ENCODE measurements around the gene CIB4.

Gene CIB4

GRCh38 chr2:26578113-26578458 lies 63.1 kb downstream of the CIB4 start:
- Histone ChIP-seq H3K4me1 (ENCODE audit: control insufficient read depth in 2 of 2, insufficient read depth in 2 of 2, low read length in 2 of 2) (no peaks in the 10 kb centered on the region), H3K27ac (ENCODE audit: low read depth in 2 of 2, low read length in 2 of 2) (no peak overlapping the region), H3K27me3 (ENCODE audit: control insufficient read depth in 2 of 2, insufficient read depth in 2 of 2, low read length in 2 of 2) (peaks cover 0 to under 1% of the 10 kb centered on the region in 2 donors), H3K9ac (ENCODE audit: low read depth in 1 of 2, low read length in 2 of 2) (no peak overlapping the region), H3K4me3 (ENCODE audit: low read length in 2 of 2) (no peak overlapping the region), H3K36me3 (ENCODE audit: control insufficient read depth in 2 of 2, insufficient read depth in 2 of 2, low read length in 2 of 2) (no peaks in the 10 kb centered on the region), H3K9me3 (ENCODE audit: control insufficient read depth in 2 of 2, low read length in 2 of 2) (no peaks in the 10 kb centered on the region)

GRCh38 chr2:26577442-26578112 lies 63.6 kb downstream of the CIB4 start:
- H3K9ac ChIP-seq (ENCODE audit: low read depth in 1 of 2, low read length in 2 of 2) = no peak overlapping the region
- H3K27ac ChIP-seq (ENCODE audit: low read depth in 2 of 2, low read length in 2 of 2) = no peak overlapping the region
- H3K4me1 ChIP-seq (ENCODE audit: control insufficient read depth in 2 of 2, insufficient read depth in 2 of 2, low read length in 2 of 2) = no peaks in the 10 kb centered on the region
- no peak overlapping the region for H3K4me3 ChIP-seq (ENCODE audit: low read length in 2 of 2)
- H3K27me3 ChIP-seq (ENCODE audit: control insufficient read depth in 2 of 2, insufficient read depth in 2 of 2, low read length in 2 of 2) = no peaks in the 10 kb centered on the region
- H3K9me3 ChIP-seq (ENCODE audit: control insufficient read depth in 2 of 2, low read length in 2 of 2) = no peaks in the 10 kb centered on the region
- no peaks in the 10 kb centered on the region for H3K36me3 ChIP-seq (ENCODE audit: control insufficient read depth in 2 of 2, insufficient read depth in 2 of 2, low read length in 2 of 2)

GRCh38 chr2:26576565-26577441 lies 64.4 kb downstream of the CIB4 start:
- no peak overlapping the region for H3K9ac ChIP-seq (ENCODE audit: low read depth in 1 of 2, low read length in 2 of 2)
- no peaks in the 10 kb centered on the region for H3K4me1 ChIP-seq (ENCODE audit: control insufficient read depth in 2 of 2, insufficient read depth in 2 of 2, low read length in 2 of 2)
- H3K36me3 ChIP-seq (ENCODE audit: control insufficient read depth in 2 of 2, insufficient read depth in 2 of 2, low read length in 2 of 2) = no peaks in the 10 kb centered on the region
- no peak overlapping the region for H3K27ac ChIP-seq (ENCODE audit: low read depth in 2 of 2, low read length in 2 of 2)
- no peaks in the 10 kb centered on the region for H3K9me3 ChIP-seq (ENCODE audit: control insufficient read depth in 2 of 2, low read length in 2 of 2)
- no peak overlapping the region for H3K4me3 ChIP-seq (ENCODE audit: low read length in 2 of 2)
- no peaks in the 10 kb centered on the region for H3K27me3 ChIP-seq (ENCODE audit: control insufficient read depth in 2 of 2, insufficient read depth in 2 of 2, low read length in 2 of 2)

GRCh38 chr2:26575836-26576564 lies 65.2 kb downstream of the CIB4 start:
- H3K9me3 ChIP-seq (ENCODE audit: control insufficient read depth in 2 of 2, low read length in 2 of 2) = no peaks in the 10 kb centered on the region
- no peaks in the 10 kb centered on the region for H3K36me3 ChIP-seq (ENCODE audit: control insufficient read depth in 2 of 2, insufficient read depth in 2 of 2, low read length in 2 of 2)
- H3K9ac ChIP-seq (ENCODE audit: low read depth in 1 of 2, low read length in 2 of 2) = no peak overlapping the region
- no peaks in the 10 kb centered on the region for H3K27me3 ChIP-seq (ENCODE audit: control insufficient read depth in 2 of 2, insufficient read depth in 2 of 2, low read length in 2 of 2)
- no peak overlapping the region for H3K4me3 ChIP-seq (ENCODE audit: low read length in 2 of 2)
- H3K4me1 ChIP-seq (ENCODE audit: control insufficient read depth in 2 of 2, insufficient read depth in 2 of 2, low read length in 2 of 2) = no peaks in the 10 kb centered on the region
- H3K27ac ChIP-seq (ENCODE audit: low read depth in 2 of 2, low read length in 2 of 2) = no peak overlapping the region

GRCh38 chr2:26574900-26575560 lies 66.1 kb downstream of the CIB4 start:
- H3K36me3 ChIP-seq (ENCODE audit: control insufficient read depth in 2 of 2, insufficient read depth in 2 of 2, low read length in 2 of 2) = no peaks in the 10 kb centered on the region
- no peaks in the 10 kb centered on the region for H3K9me3 ChIP-seq (ENCODE audit: control insufficient read depth in 2 of 2, low read length in 2 of 2)
- H3K4me3 ChIP-seq (ENCODE audit: low read length in 2 of 2) = no peak overlapping the region
- no peaks in the 10 kb centered on the region for H3K4me1 ChIP-seq (ENCODE audit: control insufficient read depth in 2 of 2, insufficient read depth in 2 of 2, low read length in 2 of 2)
- no peaks in the 10 kb centered on the region for H3K27me3 ChIP-seq (ENCODE audit: control insufficient read depth in 2 of 2, insufficient read depth in 2 of 2, low read length in 2 of 2)
- H3K27ac ChIP-seq (ENCODE audit: low read depth in 2 of 2, low read length in 2 of 2) = no peak overlapping the region
- H3K9ac ChIP-seq (ENCODE audit: low read depth in 1 of 2, low read length in 2 of 2) = no peak overlapping the region

- peaks cover 0 to under 1% of the 10 kb centered on the region in 2 donors for H3K27me3 ChIP-seq (ENCODE audit: control insufficient read depth in 2 of 2, insufficient read depth in 2 of 2, low read length in 2 of 2)
- no peak overlapping the region for H3K27ac ChIP-seq (ENCODE audit: low read depth in 2 of 2, low read length in 2 of 2)
- no peaks in the 10 kb centered on the region for H3K36me3 ChIP-seq (ENCODE audit: control insufficient read depth in 2 of 2, insufficient read depth in 2 of 2, low read length in 2 of 2)
- H3K9me3 ChIP-seq (ENCODE audit: control insufficient read depth in 2 of 2, low read length in 2 of 2) = no peaks in the 10 kb centered on the region
- no peak overlapping the region for H3K4me3 ChIP-seq (ENCODE audit: low read length in 2 of 2)
- H3K4me1 ChIP-seq (ENCODE audit: control insufficient read depth in 2 of 2, insufficient read depth in 2 of 2, low read length in 2 of 2) = no peaks in the 10 kb centered on the region
- no peak overlapping the region for H3K9ac ChIP-seq (ENCODE audit: low read depth in 1 of 2, low read length in 2 of 2)
Observed at GRCh38 chr2:26574066-26574899, 66.9 kb downstream of the CIB4 start.

GRCh38 chr2:26573241-26573925 lies 67.8 kb downstream of the CIB4 start:
- no peak overlapping the region for H3K27ac ChIP-seq (ENCODE audit: low read depth in 2 of 2, low read length in 2 of 2)
- H3K9ac ChIP-seq (ENCODE audit: low read depth in 1 of 2, low read length in 2 of 2) = no peak overlapping the region
- peaks cover 0 to 2% of the 10 kb centered on the region in 2 donors for H3K27me3 ChIP-seq (ENCODE audit: control insufficient read depth in 2 of 2, insufficient read depth in 2 of 2, low read length in 2 of 2)
- no peaks in the 10 kb centered on the region for H3K36me3 ChIP-seq (ENCODE audit: control insufficient read depth in 2 of 2, insufficient read depth in 2 of 2, low read length in 2 of 2)
- no peaks in the 10 kb centered on the region for H3K4me1 ChIP-seq (ENCODE audit: control insufficient read depth in 2 of 2, insufficient read depth in 2 of 2, low read length in 2 of 2)
- H3K9me3 ChIP-seq (ENCODE audit: control insufficient read depth in 2 of 2, low read length in 2 of 2) = no peaks in the 10 kb centered on the region
- H3K4me3 ChIP-seq (ENCODE audit: low read length in 2 of 2) = no peak overlapping the region

- Histone ChIP-seq H3K27me3 (ENCODE audit: control insufficient read depth in 2 of 2, insufficient read depth in 2 of 2, low read length in 2 of 2) (peaks cover 0 to 2% of the 10 kb centered on the region in 2 donors), H3K4me3 (ENCODE audit: low read length in 2 of 2) (no peak overlapping the region), H3K4me1 (ENCODE audit: control insufficient read depth in 2 of 2, insufficient read depth in 2 of 2, low read length in 2 of 2) (no peaks in the 10 kb centered on the region), H3K9ac (ENCODE audit: low read depth in 1 of 2, low read length in 2 of 2) (no peak overlapping the region), H3K9me3 (ENCODE audit: control insufficient read depth in 2 of 2, low read length in 2 of 2) (no peaks in the 10 kb centered on the region), H3K27ac (ENCODE audit: low read depth in 2 of 2, low read length in 2 of 2) (no peak overlapping the region), H3K36me3 (ENCODE audit: control insufficient read depth in 2 of 2, insufficient read depth in 2 of 2, low read length in 2 of 2) (no peaks in the 10 kb centered on the region)
Observed at GRCh38 chr2:26572591-26572990, 68.6 kb downstream of the CIB4 start.

GRCh38 chr2:26571316-26571715 lies 69.8 kb downstream of the CIB4 start:
- Histone ChIP-seq H3K27me3 (ENCODE audit: control insufficient read depth in 2 of 2, insufficient read depth in 2 of 2, low read length in 2 of 2) (peaks cover 0 to 2% of the 10 kb centered on the region in 2 donors), H3K9me3 (ENCODE audit: control insufficient read depth in 2 of 2, low read length in 2 of 2) (no peaks in the 10 kb centered on the region), H3K27ac (ENCODE audit: low read depth in 2 of 2, low read length in 2 of 2) (no peak overlapping the region), H3K9ac (ENCODE audit: low read depth in 1 of 2, low read length in 2 of 2) (no peak overlapping the region), H3K4me3 (ENCODE audit: low read length in 2 of 2) (no peak overlapping the region), H3K36me3 (ENCODE audit: control insufficient read depth in 2 of 2, insufficient read depth in 2 of 2, low read length in 2 of 2) (no peaks in the 10 kb centered on the region), H3K4me1 (ENCODE audit: control insufficient read depth in 2 of 2, insufficient read depth in 2 of 2, low read length in 2 of 2) (no peaks in the 10 kb centered on the region)
